Skin epidermis (tissue), 12 donors: ENCODE measurements around the gene NOL12.

Source experiments
- H3K27ac ChIP-seq, 21 experiments: fragments of 200-600 bp; sonication (generic) in 11 of 21; one replicate each; pipeline ENCODE4 v1.5.0; 2020; ENCODE audit warnings: mild to moderate bottlenecking in 3 of 21, inconsistent platforms in 2 of 21, moderate library complexity in 2 of 21
- H3K4me3 ChIP-seq, 7 experiments: fragments of 200-600 bp; sonication (generic) in 2 of 7; one replicate each; pipeline ENCODE4 v1.5.0; 2020; ENCODE audit warnings: inconsistent platforms in 2 of 7, mild to moderate bottlenecking in 2 of 7, moderate library complexity in 1 of 7

NOL12 gene

GRCh38 chr22:37733625-37734401 is 47.7 kb downstream of the NOL12 start:
- no peak overlapping the region for H3K27ac ChIP-seq
- no peak overlapping the region for H3K4me3 ChIP-seq

DNA sequence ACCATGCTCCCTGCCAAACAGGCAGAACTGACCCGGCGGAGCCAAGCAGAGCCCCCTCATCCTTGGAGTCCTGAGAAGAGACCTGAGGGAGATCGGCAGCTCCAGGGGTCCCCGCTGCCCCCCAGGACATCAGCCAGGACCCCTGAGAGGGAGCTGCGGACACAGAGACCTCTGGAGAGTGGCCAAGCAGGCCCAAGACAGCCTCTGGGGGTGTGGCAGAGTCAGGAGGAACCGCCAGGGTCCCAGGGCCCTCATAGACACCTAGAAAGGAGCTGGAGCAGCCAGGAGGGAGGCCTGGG is 48.2 kb downstream of the NOL12 start:
- H3K4me3 ChIP-seq, result no peak overlapping the region
- no peak overlapping the region for H3K27ac ChIP-seq

DNA sequence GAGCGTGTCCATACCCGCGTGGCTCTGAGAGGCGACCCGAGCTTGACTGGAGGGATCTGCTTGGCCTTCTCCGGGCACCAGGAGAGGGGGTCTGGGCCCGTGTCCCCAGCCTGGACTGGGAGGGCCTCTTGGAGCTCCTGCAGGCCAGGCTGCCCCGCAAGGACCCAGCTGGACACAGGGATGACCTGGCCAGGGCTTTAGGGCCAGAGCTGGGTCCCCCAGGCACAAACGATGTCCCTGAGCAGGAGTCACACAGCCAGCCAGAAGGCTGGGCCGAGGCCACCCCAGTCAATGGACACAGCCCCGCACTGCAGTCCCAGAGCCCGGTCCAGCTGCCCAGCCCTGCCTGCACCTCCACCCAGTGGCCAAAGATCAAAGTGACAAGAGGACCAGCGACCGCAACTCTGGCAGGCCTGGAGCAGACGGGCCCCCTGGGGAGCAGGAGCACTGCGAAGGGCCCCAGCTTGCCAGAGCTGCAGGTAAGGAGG is 48.9 kb downstream of the NOL12 start:
- Histone ChIP-seq H3K4me3 (no peak overlapping the region), H3K27ac (no peak overlapping the region)

GRCh38 chr22:37739035-37739434 is 52.9 kb downstream of the NOL12 start:
- Histone ChIP-seq H3K27ac (peak overlapping the region in 8 of 21 experiments; percentile 0 to 65 (median 16)), H3K4me3 (no peak overlapping the region)

- Histone ChIP-seq H3K4me3 (no peak overlapping the region), H3K27ac (peak overlapping the region in 6 of 21 experiments; percentile 0 to 65 (median 24))
Measured at GRCh38 chr22:37739611-37740049, 53.5 kb downstream of the NOL12 start.

- H3K27ac ChIP-seq, result peak overlapping the region in 11 of 21 experiments; percentile 11 to 63 (median 41)
- H3K4me3 ChIP-seq, result no peak overlapping the region
Measured at GRCh38 chr22:37740455-37741311, 54.5 kb downstream of the NOL12 start.

- peak overlapping the region in 10 of 21 experiments; percentile 11 to 63 (median 46) for H3K27ac ChIP-seq
- no peak overlapping the region for H3K4me3 ChIP-seq
Measured at GRCh38 chr22:37741312-37741795, 55.2 kb downstream of the NOL12 start.

DNA sequence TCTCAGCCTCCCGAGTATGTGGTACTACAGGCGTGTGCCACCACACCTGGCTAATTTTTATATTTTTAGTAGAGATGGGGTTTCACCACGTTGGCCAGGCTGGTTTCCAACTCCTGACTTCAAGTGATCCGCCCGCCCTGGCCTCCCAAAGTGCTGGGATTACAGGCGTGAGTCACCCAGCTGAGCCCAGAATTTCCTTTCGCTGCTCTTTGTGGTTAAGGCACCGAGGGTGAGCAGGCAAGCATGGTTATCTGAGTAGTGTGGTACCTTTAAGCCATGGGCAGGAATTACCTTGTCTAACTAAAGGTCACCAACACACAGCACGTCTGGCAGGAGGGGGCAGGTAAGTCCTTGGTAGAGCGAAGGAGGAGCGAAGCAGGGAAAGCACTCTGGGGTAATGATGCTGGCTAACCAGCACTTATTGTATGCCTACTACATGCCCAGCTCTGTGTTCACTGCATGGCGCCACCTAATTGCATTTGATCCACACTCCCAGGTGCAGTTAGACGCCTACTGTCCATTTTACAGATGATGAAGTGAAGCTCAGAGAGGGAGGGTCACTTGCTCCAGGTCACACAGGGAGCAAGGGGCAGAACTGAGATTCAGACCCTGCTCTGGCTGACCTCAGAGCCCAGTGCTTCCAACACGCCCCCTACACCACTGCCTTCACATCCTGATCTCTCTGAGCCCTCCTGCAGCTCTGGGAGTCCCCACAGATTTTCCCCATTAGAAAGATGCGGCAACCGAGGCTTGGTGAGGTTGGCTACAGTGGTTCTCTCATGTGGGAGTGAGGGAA is 56.4 kb downstream of the NOL12 start:
- Histone ChIP-seq H3K27ac (peak overlapping the region in 3 of 21 experiments; percentile 23 to 53 (median 52)), H3K4me3 (no peak overlapping the region)
